ENCODE data around the gene SRGAP2C. TPM values are rescaled to one million over a fixed set of nuclear protein-coding genes. Genes with fewer than 3 reads are reported as not detected.
"Not testable (repeated sequence)": the region's sequence is repeated elsewhere in the genome, so short reads cannot be mapped to it uniquely, and the experiment has no call there.

Gene SRGAP2C
- polyA plus RNA-seq, 1 donor (not counting 4 experiments of a cell fraction or from before 2014, with no cell fraction given): 4.5 TPM

DNA sequence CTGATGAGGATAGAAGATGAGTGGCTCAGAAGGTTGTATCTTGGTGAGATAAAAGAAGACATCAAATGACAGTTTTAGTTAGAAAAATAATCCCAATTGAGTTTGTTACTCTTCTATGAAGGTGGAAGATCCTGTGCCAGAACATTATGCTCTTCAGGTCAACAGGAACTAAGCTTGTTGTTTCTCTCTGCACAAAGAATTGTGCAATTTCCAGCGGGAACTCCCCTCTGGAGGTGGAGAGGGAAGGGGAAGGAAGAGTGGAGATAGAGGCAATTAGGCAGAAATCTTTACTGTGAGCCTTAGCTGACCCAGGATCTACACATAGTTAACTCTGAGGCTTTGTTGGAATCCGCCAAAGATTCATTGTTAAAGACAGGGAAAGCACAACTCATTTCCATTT lies 77.4 kb downstream of the SRGAP2C start:
- H3K4me1 ChIP-seq (ENCODE audit: control insufficient read depth, extremely low read depth, insufficient read depth, low read length); H2AFZ ChIP-seq (ENCODE audit: control insufficient read depth, low read length); dilution Hi-C loops (cut with MboI; ENCODE audit: extremely low pct_ligation_motif_present, low sequenced_read_pairs); H4K20me1 ChIP-seq (ENCODE audit: control insufficient read depth, extremely low read depth, insufficient read depth, low read length); H3K9ac ChIP-seq (ENCODE audit: control insufficient read depth, extremely low read depth, insufficient read depth, low read length); H3K4me3 ChIP-seq (ENCODE audit: control insufficient read depth in 2 of 3, extremely low read depth in 1 of 3, insufficient read depth in 2 of 3, low read depth in 1 of 3, low read length in 3 of 3); H3K79me2 ChIP-seq (ENCODE audit: control insufficient read depth, insufficient read depth, low read length); H3K9me3 ChIP-seq (ENCODE audit: control insufficient read depth, low read depth, low read length); DNase-seq (ENCODE audit: low read depth, low spot score); H3K9me1 ChIP-seq (ENCODE audit: control insufficient read depth, extremely low read depth, insufficient read depth, low read length); H3K27ac ChIP-seq (ENCODE audit: control insufficient read depth, insufficient read depth, low read length); H3K4me2 ChIP-seq (ENCODE audit: control insufficient read depth, extremely low read depth, insufficient read depth, low read depth, low read length); H3K36me3 ChIP-seq (ENCODE audit: control insufficient read depth in 2 of 2, extremely low read depth in 1 of 2, insufficient read depth in 2 of 2, low read length in 2 of 2); H3K27me3 ChIP-seq (ENCODE audit: control insufficient read depth, extremely low read depth, insufficient read depth, low read length): not testable (repeated sequence)
- FAIRE-seq: peak; percentile 13

DNA sequence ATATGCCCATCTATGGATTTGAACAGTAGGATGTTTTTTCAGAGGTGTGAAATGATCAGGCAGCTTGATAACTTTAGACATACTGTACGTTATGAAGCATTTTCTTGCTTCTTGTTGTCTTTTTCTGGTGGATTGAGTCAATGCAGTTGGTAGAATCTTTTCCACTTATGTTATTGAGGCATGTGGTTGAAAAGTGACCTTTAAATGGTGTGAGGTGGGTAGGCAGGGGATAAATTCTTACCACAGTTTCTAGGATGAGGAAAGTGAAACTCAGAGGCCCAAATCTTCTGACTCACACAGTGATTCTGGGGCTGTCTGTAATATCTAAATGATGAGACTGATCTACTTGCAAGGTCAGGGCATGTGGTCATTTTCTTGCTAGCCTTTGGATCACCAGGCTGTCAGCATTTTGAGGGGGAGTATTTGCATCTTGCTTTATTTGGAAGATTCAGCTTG lies 79.0 kb downstream of the SRGAP2C start:
- H3K9me1 ChIP-seq (ENCODE audit: control insufficient read depth, extremely low read depth, insufficient read depth, low read length); FAIRE-seq; H3K9ac ChIP-seq (ENCODE audit: control insufficient read depth, extremely low read depth, insufficient read depth, low read length); H3K4me3 ChIP-seq (ENCODE audit: control insufficient read depth in 2 of 3, extremely low read depth in 1 of 3, insufficient read depth in 2 of 3, low read depth in 1 of 3, low read length in 3 of 3); H3K4me1 ChIP-seq (ENCODE audit: control insufficient read depth, extremely low read depth, insufficient read depth, low read length); H3K27me3 ChIP-seq (ENCODE audit: control insufficient read depth, extremely low read depth, insufficient read depth, low read length); H2AFZ ChIP-seq (ENCODE audit: control insufficient read depth, low read length); H4K20me1 ChIP-seq (ENCODE audit: control insufficient read depth, extremely low read depth, insufficient read depth, low read length); dilution Hi-C loops (cut with MboI; ENCODE audit: extremely low pct_ligation_motif_present, low sequenced_read_pairs); H3K9me3 ChIP-seq (ENCODE audit: control insufficient read depth, low read depth, low read length); H3K79me2 ChIP-seq (ENCODE audit: control insufficient read depth, insufficient read depth, low read length); H3K4me2 ChIP-seq (ENCODE audit: control insufficient read depth, extremely low read depth, insufficient read depth, low read depth, low read length); DNase-seq (ENCODE audit: low read depth, low spot score); H3K36me3 ChIP-seq (ENCODE audit: control insufficient read depth in 2 of 2, extremely low read depth in 1 of 2, insufficient read depth in 2 of 2, low read length in 2 of 2); H3K27ac ChIP-seq (ENCODE audit: control insufficient read depth, insufficient read depth, low read length): not testable (repeated sequence)

DNA sequence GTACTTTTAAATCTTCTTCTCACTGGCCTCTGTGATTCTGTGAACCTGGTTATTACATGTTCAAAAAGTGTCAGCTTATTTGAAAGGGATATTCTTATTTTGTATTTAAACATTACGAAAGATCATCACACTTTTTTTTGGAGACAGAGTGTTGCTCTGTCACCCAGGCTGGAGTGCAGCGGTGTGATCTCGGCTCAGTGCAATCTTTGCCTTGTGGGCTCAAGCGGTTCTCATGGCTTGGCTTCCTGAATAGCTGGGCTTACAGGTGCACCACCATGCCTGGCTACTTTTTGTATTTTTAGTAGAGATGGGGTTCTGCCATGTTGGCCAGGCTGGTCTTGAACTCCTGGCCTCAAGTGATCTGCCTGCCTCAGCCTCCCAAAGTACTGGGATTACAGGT lies 82.3 kb downstream of the SRGAP2C start:
- DNase-seq (ENCODE audit: low read depth, low spot score); H3K27me3 ChIP-seq (ENCODE audit: control insufficient read depth, extremely low read depth, insufficient read depth, low read length); FAIRE-seq; H2AFZ ChIP-seq (ENCODE audit: control insufficient read depth, low read length); H3K4me3 ChIP-seq (ENCODE audit: control insufficient read depth in 2 of 3, extremely low read depth in 1 of 3, insufficient read depth in 2 of 3, low read depth in 1 of 3, low read length in 3 of 3); H3K36me3 ChIP-seq (ENCODE audit: control insufficient read depth in 2 of 2, extremely low read depth in 1 of 2, insufficient read depth in 2 of 2, low read length in 2 of 2); H3K79me2 ChIP-seq (ENCODE audit: control insufficient read depth, insufficient read depth, low read length); H3K27ac ChIP-seq (ENCODE audit: control insufficient read depth, insufficient read depth, low read length); H3K4me2 ChIP-seq (ENCODE audit: control insufficient read depth, extremely low read depth, insufficient read depth, low read depth, low read length); dilution Hi-C loops (cut with MboI; ENCODE audit: extremely low pct_ligation_motif_present, low sequenced_read_pairs); H4K20me1 ChIP-seq (ENCODE audit: control insufficient read depth, extremely low read depth, insufficient read depth, low read length); H3K9ac ChIP-seq (ENCODE audit: control insufficient read depth, extremely low read depth, insufficient read depth, low read length); H3K4me1 ChIP-seq (ENCODE audit: control insufficient read depth, extremely low read depth, insufficient read depth, low read length); H3K9me1 ChIP-seq (ENCODE audit: control insufficient read depth, extremely low read depth, insufficient read depth, low read length); H3K9me3 ChIP-seq (ENCODE audit: control insufficient read depth, low read depth, low read length): not testable (repeated sequence)

DNA sequence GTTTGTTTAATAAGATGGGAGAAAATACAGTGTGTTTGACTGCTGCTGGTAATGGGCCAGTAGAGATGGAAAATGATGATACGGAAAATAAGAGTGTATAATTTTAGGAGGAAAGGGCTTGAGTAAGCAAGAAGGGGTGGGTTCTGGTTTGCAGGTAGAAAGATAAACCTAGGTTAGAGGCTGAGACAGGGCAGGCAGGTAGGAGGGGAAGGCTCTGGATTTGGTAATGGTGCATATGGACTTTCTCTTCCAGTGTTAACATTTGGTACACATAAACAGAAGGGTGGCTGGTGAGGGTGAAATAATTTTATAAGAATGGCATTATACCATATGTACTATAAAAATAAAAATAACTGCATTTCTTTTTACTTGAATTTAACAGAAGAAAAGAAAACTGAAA lies 84.5 kb downstream of the SRGAP2C start:
- H3K4me2 ChIP-seq (ENCODE audit: control insufficient read depth, extremely low read depth, insufficient read depth, low read depth, low read length); H2AFZ ChIP-seq (ENCODE audit: control insufficient read depth, low read length); H3K27ac ChIP-seq (ENCODE audit: control insufficient read depth, insufficient read depth, low read length); H3K9ac ChIP-seq (ENCODE audit: control insufficient read depth, extremely low read depth, insufficient read depth, low read length); H3K36me3 ChIP-seq (ENCODE audit: control insufficient read depth in 2 of 2, extremely low read depth in 1 of 2, insufficient read depth in 2 of 2, low read length in 2 of 2); H3K9me1 ChIP-seq (ENCODE audit: control insufficient read depth, extremely low read depth, insufficient read depth, low read length); H3K27me3 ChIP-seq (ENCODE audit: control insufficient read depth, extremely low read depth, insufficient read depth, low read length); H3K9me3 ChIP-seq (ENCODE audit: control insufficient read depth, low read depth, low read length); H3K79me2 ChIP-seq (ENCODE audit: control insufficient read depth, insufficient read depth, low read length); H3K4me3 ChIP-seq (ENCODE audit: control insufficient read depth in 2 of 3, extremely low read depth in 1 of 3, insufficient read depth in 2 of 3, low read depth in 1 of 3, low read length in 3 of 3); dilution Hi-C loops (cut with MboI; ENCODE audit: extremely low pct_ligation_motif_present, low sequenced_read_pairs); DNase-seq (ENCODE audit: low read depth, low spot score); FAIRE-seq; H3K4me1 ChIP-seq (ENCODE audit: control insufficient read depth, extremely low read depth, insufficient read depth, low read length); H4K20me1 ChIP-seq (ENCODE audit: control insufficient read depth, extremely low read depth, insufficient read depth, low read length): not testable (repeated sequence)

DNA sequence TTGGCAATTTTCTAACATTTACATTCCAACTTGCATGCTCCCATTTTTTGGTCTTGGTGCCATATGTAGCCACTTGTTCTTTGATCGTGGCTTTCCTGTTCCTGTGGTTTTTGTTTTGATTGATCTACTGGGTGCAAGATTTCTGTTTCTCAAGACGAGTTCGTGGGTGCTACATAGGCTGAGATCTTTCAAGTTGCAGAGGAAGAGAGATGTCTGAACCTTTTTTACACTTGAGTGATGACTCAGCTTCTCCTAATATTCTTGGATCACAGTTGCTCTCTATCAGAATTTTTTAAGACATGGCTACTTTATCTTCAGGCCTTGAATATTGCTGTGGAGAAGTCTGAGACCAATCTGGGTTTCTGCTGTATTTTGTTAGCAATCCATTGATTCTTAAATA lies 85.2 kb downstream of the SRGAP2C start:
- FAIRE-seq; H3K4me2 ChIP-seq (ENCODE audit: control insufficient read depth, extremely low read depth, insufficient read depth, low read depth, low read length); dilution Hi-C loops (cut with MboI; ENCODE audit: extremely low pct_ligation_motif_present, low sequenced_read_pairs); H3K9me1 ChIP-seq (ENCODE audit: control insufficient read depth, extremely low read depth, insufficient read depth, low read length); H3K36me3 ChIP-seq (ENCODE audit: control insufficient read depth in 2 of 2, extremely low read depth in 1 of 2, insufficient read depth in 2 of 2, low read length in 2 of 2); DNase-seq (ENCODE audit: low read depth, low spot score); H2AFZ ChIP-seq (ENCODE audit: control insufficient read depth, low read length); H3K27ac ChIP-seq (ENCODE audit: control insufficient read depth, insufficient read depth, low read length); H3K4me3 ChIP-seq (ENCODE audit: control insufficient read depth in 2 of 3, extremely low read depth in 1 of 3, insufficient read depth in 2 of 3, low read depth in 1 of 3, low read length in 3 of 3); H3K79me2 ChIP-seq (ENCODE audit: control insufficient read depth, insufficient read depth, low read length); H4K20me1 ChIP-seq (ENCODE audit: control insufficient read depth, extremely low read depth, insufficient read depth, low read length); H3K4me1 ChIP-seq (ENCODE audit: control insufficient read depth, extremely low read depth, insufficient read depth, low read length); H3K9ac ChIP-seq (ENCODE audit: control insufficient read depth, extremely low read depth, insufficient read depth, low read length); H3K9me3 ChIP-seq (ENCODE audit: control insufficient read depth, low read depth, low read length); H3K27me3 ChIP-seq (ENCODE audit: control insufficient read depth, extremely low read depth, insufficient read depth, low read length): not testable (repeated sequence)
